SK-N-MC (cell line): ENCODE results near the gene JAZF1.

Source experiments
- DNase-seq: peaks from one replicate; pipeline ENCODE4 v3.0.0-alpha.2; 2011; ENCODE audit warnings: low read depth, low spot score
- H3K27ac ChIP-seq: fragments of 200-600 bp; sonication (generic); 2 replicates; pipeline ENCODE4 v1.5.1; 2016; ENCODE audit warnings: mixed run types
- H3K36me3 ChIP-seq: fragments of 200-600 bp; sonication (generic); 2 replicates; pipeline ENCODE4 v1.6.1; 2017; ENCODE audit warnings: antibody characterized with exemption, low read length, mixed read lengths; ENCODE audit not compliant: insufficient read depth
- H3K4me3 ChIP-seq: fragments of 200-600 bp; sonication (generic); 2 replicates; pipeline ENCODE4 v1.5.1; 2016
- H3K9ac ChIP-seq: fragments of 200-600 bp; sonication (generic); 2 replicates; pipeline ENCODE4 v1.8.0; 2017; ENCODE audit warnings: mixed run types, mixed read lengths; ENCODE audit not compliant: insufficient read length
- H3K9me3 ChIP-seq: fragments of 200-600 bp; sonication (generic); 2 replicates; pipeline ENCODE4 v1.6.1; 2017; ENCODE audit warnings: low read depth, mild to moderate bottlenecking, antibody characterized with exemption, low read length, moderate library complexity, mixed read lengths
- EZH2 ChIP-seq: fragments of 200-600 bp; sonication (generic); IDR thresholded peaks from one replicate; pipeline ENCODE4 v1.6.1; 2017; ENCODE audit warnings: antibody characterized with exemption
- FOXP2 ChIP-seq: optimal IDR thresholded peaks from 2 replicates; pipeline ENCODE3; 2011; ENCODE audit warnings: mild to moderate bottlenecking, moderate library complexity; ENCODE audit not compliant: insufficient read depth; ENCODE audit errors: extremely low read length, control extremely low read depth
- POLR2AphosphoS5 ChIP-seq: IDR thresholded peaks from 2 replicates; pipeline ENCODE4 v1.6.1; 2012; ENCODE audit warnings: mild to moderate bottlenecking, low read depth, low read length, borderline replicate concordance

JAZF1 gene

GRCh38 chr7:28182071-28182471 lies 1.5 kb upstream of the JAZF1 start:
- no peak for TF ChIP-seq POLR2AphosphoS5
- TF ChIP-seq FOXP2: no peak
- TF ChIP-seq EZH2: no peak

GRCh38 chr7:28181416-28181815 lies 821 bp upstream of the JAZF1 start:
- TF ChIP-seq POLR2AphosphoS5 (no peak), EZH2 (no peak), FOXP2 (no peak)
- no peak for DNase-seq
- Histone ChIP-seq H3K36me3 (no peaks in the 10 kb centered on the region), H3K4me3 (peak overlapping the region; percentile 74), H3K27ac (peak overlapping the region; percentile 50; the same call in 1 of the 2 replicates), H3K9ac (no peak overlapping the region), H3K9me3 (no peaks in the 10 kb centered on the region)

More at GRCh38 chr7:28182071-28182471, 1.5 kb upstream of the JAZF1 start:
- no peak overlapping the region for H3K27ac ChIP-seq
- no peaks in the 10 kb centered on the region for H3K9me3 ChIP-seq
- no peak for DNase-seq
- H3K4me3 ChIP-seq: no peak overlapping the region
- no peaks in the 10 kb centered on the region for H3K36me3 ChIP-seq
- H3K9ac ChIP-seq: no peak overlapping the region

GRCh38 chr7:28180031-28180363 lies 598 bp downstream of the JAZF1 start:
- TF ChIP-seq FOXP2 (no peak), EZH2 (no peak), POLR2AphosphoS5 (no peak)
- DNase-seq: no peak
- peak overlapping the region; percentile 81 for H3K4me3 ChIP-seq
- no peaks in the 10 kb centered on the region for H3K9me3 ChIP-seq
- no peak overlapping the region for H3K27ac ChIP-seq
- H3K36me3 ChIP-seq: no peaks in the 10 kb centered on the region
- no peak overlapping the region for H3K9ac ChIP-seq

GRCh38 chr7:28179120-28180030 lies 1.2 kb downstream of the JAZF1 start:
- no peak for TF ChIP-seq POLR2AphosphoS5
- no peak for TF ChIP-seq FOXP2
- TF ChIP-seq EZH2: no peak
- Histone ChIP-seq H3K4me3 (peak overlapping the region; percentile 75), H3K27ac (no peak overlapping the region), H3K36me3 (no peaks in the 10 kb centered on the region), H3K9me3 (no peaks in the 10 kb centered on the region), H3K9ac (peak overlapping the region; percentile 42)
- DNase-seq: no peak

- no peaks in the 10 kb centered on the region for H3K36me3 ChIP-seq
- TF ChIP-seq FOXP2: no peak
- no peak for TF ChIP-seq EZH2
- TF ChIP-seq POLR2AphosphoS5: no peak
- peak overlapping the region; percentile 42 for H3K9ac ChIP-seq
- peak overlapping the region; percentile 75 for H3K4me3 ChIP-seq
- DNase-seq: no peak
- H3K9me3 ChIP-seq: no peaks in the 10 kb centered on the region
- H3K27ac ChIP-seq: peak overlapping the region; percentile 49; the same call in 1 of the 2 replicates
Observed at GRCh38 chr7:28178599-28178998, 2.0 kb downstream of the JAZF1 start.

- Histone ChIP-seq H3K36me3 (no peaks in the 10 kb centered on the region), H3K9ac (peak overlapping the region; percentile 9), H3K27ac (peak overlapping the region; percentile 43; the same call in 1 of the 2 replicates), H3K9me3 (no peaks in the 10 kb centered on the region), H3K4me3 (peak overlapping the region; percentile 17; the same call in 1 of the 2 replicates)
- TF ChIP-seq EZH2: no peak
- DNase-seq: no peak
Observed at GRCh38 chr7:28177836-28178235, 2.8 kb downstream of the JAZF1 start.

- no peak overlapping the region for H3K9ac ChIP-seq
- no peak for TF ChIP-seq FOXP2
- TF ChIP-seq EZH2: no peak
- no peak for TF ChIP-seq POLR2AphosphoS5
- H3K27ac ChIP-seq: no peak overlapping the region
- no peak for DNase-seq
- no peak overlapping the region for H3K4me3 ChIP-seq
- H3K36me3 ChIP-seq: no peaks in the 10 kb centered on the region
- H3K9me3 ChIP-seq: no peaks in the 10 kb centered on the region
Observed at GRCh38 chr7:28176645-28177044, 4.0 kb downstream of the JAZF1 start.

GRCh38 chr7:28176174-28176573 lies 4.4 kb downstream of the JAZF1 start:
- Histone ChIP-seq H3K9me3 (no peaks in the 10 kb centered on the region), H3K9ac (no peak overlapping the region), H3K27ac (no peak overlapping the region), H3K4me3 (no peak overlapping the region), H3K36me3 (no peaks in the 10 kb centered on the region)
- TF ChIP-seq FOXP2: no peak
- no peak for TF ChIP-seq POLR2AphosphoS5
- TF ChIP-seq EZH2: no peak
- no peak for DNase-seq
